NCI-H1048 (cell line): ENCODE measurements around the gene PBRM1.

Experiments
- DNase-seq: peaks from one replicate; lab custom pipeline; 2025; lab: John Stamatoyannopoulos, UW

Gene PBRM1

DNA sequence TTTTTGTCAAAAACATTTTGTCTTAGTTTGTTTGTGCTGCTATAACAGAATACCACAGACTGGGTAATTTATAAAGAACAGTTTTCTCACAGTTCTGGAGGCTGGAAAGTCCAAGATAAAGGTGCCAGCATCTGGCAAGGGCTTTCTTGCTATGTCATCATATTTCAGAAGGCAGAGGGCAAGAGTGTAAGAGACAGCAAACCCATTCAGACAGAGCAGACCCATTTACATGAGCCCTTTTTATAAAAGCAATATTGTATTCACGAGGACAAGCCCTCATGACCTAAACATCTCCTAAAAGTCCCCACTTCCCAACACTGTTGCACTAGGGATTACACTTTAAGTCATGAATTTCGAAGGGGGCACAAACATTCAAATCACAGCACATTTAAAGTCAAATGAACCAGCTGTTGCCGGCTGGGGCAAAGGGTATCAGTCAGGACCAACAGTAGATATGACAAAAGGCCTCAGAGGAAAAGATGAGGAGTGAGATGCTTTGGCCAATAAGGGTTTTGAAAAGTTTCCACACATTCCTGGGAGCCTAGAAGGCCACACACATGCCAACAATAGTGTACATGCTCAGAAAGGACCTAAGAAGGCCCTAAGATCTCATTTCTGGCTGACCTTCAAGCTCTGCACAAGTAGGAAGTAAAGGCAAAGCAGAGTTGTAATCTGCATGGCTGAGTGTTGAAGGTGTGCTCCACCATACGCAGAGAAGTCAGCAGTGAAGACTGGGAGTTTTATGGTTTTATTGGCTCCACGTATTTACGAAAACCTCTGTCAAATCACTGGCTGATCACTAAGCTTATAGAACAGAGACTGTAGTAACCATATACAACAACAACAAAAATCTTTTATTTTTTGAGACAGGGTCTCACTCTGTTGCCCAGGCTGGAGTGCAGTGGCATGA, 111.4 kb downstream of the PBRM1 start:
- no peak for DNase-seq

DNA sequence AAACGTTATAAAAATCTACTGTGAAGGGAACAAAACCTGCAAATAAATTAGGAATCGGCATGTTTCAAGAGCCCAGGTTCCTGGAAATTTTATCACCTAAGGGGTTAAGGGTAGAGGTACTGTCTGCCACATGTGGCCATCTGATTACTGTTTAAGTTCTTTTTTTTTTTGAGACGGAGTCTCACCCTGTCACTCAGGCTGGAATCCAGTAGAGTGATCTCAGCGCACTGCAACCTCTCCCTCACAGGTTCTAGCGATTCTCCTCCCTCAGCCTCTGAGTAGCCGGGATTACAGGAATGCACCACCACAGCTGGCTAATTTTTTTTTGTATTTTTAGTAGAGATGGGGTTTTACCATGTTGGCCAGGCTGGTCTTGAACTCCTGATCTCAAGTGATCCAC, 113.5 kb downstream of the PBRM1 start:
- no peak for DNase-seq

DNA sequence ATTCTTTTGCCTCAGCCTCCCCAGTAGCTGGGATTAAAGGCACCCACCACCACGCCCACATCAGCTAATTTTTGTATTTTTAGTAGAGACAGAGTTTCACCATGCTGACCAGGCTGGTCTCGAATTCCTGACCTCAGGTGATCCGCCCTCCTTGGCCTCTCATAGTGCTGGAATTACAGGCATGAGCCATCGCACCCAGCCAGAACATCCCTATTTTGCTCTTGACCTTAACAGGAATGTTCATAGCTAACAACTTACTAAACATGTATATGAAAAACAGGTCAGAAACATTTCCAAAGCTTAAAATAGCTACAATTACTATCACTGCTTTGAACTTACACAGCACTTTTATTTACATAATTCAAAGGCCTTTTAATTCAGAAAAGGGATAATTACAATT, 115.6 kb downstream of the PBRM1 start:
- no peak for DNase-seq

- no peak for DNase-seq
Observed at GRCh38 chr3:52568069-52568468, 117.6 kb downstream of the PBRM1 start.

- DNase-seq: no peak
Observed at GRCh38 chr3:52563984-52564383, 121.7 kb downstream of the PBRM1 start.

- no peak for DNase-seq
Observed at GRCh38 chr3:52561028-52561747, 124.5 kb downstream of the PBRM1 start.

- DNase-seq: no peak
Observed at GRCh38 chr3:52558436-52558835, 127.3 kb downstream of the PBRM1 start.

- no peak for DNase-seq
Observed at GRCh38 chr3:52557011-52557960, 128.4 kb downstream of the PBRM1 start.

GRCh38 chr3:52555056-52555455, 130.7 kb downstream of the PBRM1 start:
- no peak for DNase-seq

DNA sequence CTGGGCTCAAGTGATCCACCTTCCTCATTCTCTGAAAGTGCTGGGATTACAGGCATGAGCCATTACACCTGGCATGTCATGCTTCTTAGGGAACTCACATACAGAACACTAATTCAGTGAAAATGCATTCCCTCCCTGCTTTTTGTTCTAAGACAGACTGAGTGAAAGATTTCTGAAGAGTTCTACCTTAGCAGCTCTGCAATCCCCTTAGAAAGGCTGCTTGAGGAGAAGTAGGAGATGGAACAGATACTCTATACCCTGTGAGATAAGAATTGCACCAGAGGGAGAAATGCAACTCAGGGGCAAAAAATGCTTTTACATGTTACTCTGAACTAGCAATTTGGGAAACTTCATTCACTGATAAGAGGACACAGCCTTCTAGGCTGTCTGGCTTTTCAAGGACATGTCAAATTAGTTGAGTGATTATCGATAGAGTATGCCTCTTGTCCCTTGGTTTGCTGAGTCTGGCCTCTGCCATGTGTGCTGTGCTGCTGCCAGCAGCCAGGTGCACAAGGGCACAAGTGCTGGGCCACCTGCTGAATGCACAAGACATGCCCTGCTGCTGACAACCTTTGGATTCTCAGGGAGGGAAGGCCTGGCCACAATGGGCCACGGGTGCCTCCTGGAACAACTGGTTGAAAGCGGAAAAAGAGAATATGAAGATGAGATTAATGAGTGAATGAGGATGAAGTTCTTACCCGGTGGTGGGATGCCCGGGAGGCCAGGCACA, 131.5 kb downstream of the PBRM1 start:
- no peak for DNase-seq

DNA sequence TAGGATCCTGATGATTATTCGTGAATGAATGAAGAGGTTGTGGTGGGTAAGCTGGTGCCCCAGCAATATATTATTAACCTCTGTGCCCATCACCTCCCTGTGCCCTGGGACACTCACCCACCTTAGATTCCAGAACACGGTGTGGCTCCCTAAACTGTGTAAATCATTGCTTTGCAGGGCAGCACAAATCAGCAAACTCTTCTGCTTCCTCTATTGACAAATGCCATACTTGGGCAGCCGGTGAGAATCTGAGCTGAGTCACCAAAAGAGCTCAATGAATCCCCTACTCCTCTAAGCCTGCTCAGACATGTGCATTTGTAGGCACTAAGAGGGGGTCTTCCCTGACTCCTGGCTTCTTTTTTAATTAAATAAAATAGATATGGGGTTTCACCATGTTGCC, 133.6 kb downstream of the PBRM1 start:
- DNase-seq: no peak

GRCh38 chr3:52551118-52551517, 134.6 kb downstream of the PBRM1 start:
- DNase-seq: no peak

- DNase-seq: no peak
Observed at GRCh38 chr3:52547143-52547542, 138.6 kb downstream of the PBRM1 start.

DNA sequence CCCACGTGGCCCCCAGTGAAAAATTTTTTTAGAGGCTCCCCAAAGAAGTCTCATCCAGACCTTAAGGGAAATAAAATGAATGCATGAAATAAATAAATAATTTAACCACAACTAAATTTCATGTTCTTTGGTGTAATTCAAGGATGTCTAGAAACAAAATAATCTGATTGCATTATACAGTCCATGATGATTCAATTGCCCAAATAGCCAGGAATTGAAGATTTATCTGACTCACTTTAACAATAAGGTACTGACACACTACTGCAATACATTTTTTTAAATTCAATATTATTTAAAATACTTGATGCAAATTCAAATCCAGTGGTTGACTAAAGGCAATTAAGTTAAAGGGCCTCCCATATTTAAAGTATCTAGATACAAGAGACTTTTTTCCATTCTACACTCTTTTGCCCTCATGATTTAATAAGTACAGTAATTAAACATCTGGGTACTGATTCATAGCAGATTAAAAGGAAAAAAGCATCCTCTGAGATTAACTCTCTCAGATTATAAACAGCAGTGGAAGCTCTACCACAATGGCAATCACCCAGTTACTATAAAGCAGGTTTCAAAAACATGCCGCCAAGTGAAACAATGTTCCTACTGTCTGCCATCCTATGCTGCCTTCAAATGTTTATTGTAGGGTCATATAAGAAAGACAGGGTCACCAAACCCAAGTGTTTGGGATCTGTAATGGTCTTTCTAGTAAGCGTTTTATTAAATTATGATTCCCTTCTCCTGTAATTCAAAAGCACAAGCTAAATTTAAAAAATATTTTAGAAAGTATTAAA, 139.4 kb downstream of the PBRM1 start:
- no peak for DNase-seq

GRCh38 chr3:52544937-52545336, 140.8 kb downstream of the PBRM1 start:
- no peak for DNase-seq

DNA sequence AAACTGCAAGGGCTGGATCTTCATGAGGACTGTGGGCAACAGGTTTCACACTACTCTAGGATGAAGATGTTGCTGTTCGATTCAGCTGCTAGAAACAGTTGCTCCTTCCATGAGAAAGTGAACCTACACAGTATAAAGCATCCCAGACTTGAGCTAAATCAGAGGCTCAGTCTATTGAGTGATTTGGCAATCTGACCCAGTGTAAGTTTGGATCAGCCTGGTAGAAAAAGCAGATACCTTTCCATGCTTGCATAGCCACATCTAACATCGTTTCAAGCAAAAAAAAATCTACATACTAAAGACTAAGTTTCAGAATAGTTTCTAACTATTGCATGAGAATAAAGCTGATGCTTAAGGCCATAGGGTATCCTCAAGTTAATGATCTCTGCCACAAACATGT, 144.7 kb downstream of the PBRM1 start:
- DNase-seq: no peak

DNA sequence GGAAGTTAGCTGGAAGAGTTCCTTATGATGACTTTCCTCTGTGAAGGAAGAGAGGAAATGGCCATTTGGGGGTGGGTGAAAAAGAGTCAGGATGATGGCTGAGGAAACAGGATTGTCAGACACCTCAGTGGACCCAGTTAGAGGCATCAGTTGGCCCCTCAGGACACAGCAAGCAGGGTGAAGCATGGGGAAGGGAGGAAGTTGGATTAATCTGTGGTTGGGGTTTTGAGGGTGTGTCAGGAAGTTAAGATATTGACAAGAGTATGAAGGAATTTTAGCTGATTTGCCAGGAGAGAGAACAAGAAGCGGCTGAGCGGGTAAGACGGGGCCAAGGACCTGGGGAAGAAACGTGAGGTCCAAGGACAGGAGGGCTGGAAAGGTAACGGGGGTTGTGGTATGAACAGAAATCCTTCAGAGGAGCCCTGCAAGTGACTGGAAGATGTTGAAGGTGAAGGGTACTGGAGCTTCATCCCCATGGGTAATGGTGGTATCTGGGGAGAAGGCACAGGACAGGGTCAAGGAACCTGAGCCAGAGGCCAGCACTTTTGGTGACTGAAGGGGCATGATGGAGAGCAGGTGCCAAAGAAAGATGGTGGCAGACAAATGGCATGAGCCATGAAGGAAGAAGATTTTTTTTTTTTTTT, 146.6 kb downstream of the PBRM1 start:
- no peak for DNase-seq

- DNase-seq: no peak
Observed at GRCh38 chr3:52537726-52538421, 147.8 kb downstream of the PBRM1 start.

GRCh38 chr3:52537165-52537620, 148.5 kb downstream of the PBRM1 start:
- no peak for DNase-seq
